Measurements from ENCODE around the gene ACOT11.
"Not testable (repeated sequence)": the region's sequence is repeated elsewhere in the genome, so short reads cannot be mapped to it uniquely, and the experiment has no call there.

The ACOT11 gene

DNA sequence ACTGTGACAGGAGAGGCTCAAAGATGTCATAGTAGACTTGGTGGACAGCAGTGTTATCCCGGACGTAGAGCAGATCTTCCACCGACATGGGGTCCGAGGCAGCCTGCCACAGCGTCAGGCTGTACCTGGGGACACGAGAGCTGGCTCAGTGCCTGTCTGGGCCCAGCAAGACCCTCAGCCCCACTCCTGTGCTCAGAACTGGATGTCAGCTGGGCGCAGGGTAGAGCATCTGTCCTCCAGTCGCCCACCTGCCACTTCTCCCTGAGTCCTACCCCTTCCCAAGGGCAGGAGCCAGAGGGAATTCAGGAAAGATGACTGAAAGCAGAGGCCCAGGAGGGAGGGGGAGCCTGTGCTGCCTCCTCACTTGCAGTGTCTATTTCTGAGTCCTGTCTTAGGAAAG lies 63.6 kb downstream of the ACOT11 start:
- DNase-seq: no peak

DNA sequence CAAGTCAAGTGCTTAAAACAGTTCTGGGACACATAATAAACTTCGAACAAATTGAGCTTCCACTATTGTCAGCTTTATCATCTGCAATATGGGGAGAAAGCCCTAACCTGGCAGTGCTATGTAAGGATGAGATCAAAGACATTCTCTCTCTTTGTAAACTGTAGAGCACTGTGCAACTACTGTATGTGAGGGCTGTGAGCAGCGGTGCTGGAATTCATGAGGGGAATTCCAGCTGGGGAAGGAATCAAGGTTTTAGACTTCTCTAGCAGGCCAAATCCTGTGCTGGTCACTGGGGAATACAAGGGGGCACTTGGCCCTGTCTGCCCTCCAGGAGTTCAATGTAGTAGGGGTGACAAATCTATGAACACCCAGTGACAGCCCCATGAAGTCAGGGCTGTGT lies 66.0 kb downstream of the ACOT11 start:
- DNase-seq: no peak

- DNase-seq: no peak
Observed at GRCh38 chr1:54614563-54614962, 66.5 kb downstream of the ACOT11 start.

DNA sequence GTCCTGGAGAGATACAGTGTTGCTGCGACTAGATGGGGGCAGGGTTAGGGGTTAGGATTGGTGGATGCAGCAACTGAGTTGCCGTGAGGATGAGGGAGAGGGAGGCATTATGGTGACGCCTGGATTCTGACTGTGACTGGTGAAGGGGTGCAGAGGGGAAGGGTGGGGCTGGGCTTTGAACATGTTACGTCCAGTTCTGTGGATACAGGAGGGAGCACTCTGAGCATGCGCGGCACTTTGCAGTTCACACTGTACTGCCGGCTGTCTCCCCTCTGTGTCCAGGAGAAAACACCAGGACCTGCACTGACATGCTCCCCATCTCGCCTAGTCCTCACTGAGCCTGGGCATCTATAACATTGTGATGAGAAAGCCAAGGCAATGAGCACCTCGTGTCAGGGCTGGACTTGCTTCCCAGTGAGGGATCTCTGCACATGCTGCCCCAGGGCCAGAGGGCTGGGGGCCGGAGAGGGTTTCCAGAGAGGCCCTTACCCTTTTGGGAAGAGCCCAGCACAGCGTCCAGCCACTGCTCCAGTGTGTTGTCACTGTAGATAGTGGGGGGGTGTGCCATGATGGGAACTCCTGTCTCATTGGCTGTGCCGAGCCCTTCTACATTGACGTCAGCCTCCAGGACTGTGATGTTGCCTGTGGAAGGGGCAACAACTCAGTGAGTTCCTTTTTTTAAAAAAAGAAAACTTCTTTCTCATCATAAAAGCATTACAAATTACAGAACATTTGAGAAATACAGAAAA lies 67.7 kb downstream of the ACOT11 start:
- no peak for DNase-seq

DNA sequence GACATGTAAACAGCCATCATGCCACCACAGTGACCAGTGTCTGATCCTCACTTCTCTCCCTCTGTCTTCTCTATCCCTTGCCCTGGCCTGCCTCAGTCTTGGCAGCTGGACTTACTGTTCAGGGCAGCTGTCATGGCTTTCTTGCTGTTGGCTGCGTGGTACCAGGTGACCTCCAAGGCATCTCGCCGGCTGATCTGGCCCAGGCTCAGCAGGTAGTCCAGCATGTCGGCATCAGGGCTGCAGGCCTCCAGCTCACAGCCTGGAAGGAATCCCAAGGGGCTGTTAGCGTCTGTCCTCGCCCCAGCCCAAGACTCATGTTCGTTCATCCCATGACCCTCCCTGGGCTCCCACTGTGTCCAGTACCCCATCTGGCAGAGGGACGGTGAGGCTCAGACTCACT lies 71.7 kb downstream of the ACOT11 start:
- DNase-seq: no peak

DNA sequence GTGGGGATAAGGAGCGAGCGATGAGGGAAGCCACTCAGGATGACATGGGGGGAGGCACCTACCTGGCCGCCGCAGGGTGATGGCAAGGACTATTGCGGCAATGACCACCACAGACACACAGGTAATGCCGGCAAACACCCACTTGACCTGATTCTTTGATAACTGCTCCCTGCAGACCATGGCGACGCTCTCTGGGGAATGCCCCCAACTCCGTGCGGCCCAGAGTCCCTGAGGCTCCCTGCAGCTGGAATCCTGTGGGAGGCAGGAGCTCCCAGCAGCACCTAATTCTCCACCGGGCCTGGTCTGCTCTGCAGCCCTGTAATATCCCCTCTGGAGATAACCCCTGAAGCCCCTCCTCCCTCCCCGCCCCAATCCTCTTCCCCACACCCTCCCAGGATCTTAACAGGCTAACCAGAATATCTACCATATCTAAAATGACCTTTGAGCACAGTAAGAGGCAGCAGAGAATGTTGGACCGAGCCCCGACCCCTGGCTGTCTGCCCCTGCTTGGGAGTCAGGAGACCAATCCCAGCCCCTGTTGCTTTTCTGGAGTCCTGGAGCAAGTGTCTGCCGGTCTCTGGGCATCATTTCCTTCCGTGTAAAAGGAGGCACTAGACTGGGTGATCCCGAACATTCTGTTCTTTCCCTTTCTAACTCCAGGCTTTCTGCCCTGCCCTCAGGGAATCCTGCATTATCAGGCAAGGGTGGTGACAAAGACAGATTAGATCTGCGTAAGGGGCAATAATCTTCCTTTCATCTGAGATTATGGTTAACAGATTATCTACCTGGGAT lies 75.4 kb downstream of the ACOT11 start, which contains the start of gene FAM151A:
TSS of gene FAM151A (minus strand) at position 310 of the 792 bp plus-strand sequence. CDS start at position 180, 130 bp downstream.
- no peak for DNase-seq

- DNase-seq: no peak
Observed at GRCh38 chr1:54624466-54625464, 76.7 kb downstream of the ACOT11 start.

DNA sequence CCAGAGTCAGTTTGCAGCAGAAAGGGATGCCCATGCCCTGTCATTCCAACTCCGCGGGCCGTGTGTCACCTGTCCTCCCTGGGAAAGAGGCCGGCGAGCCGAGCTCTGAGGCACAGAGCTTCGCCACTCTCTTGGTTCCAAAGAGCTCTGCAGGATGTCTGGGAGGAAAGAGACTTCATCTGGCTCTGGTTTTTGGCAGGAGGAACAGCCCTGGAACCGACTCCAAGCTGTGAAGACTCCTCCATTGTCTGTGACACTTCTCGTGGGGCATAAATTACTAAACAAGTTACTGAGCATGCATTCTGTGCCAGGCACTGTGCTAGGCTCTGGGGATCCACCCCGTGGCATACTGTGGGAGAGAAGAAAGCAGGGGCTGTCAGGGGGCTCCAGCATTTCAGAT lies 79.2 kb downstream of the ACOT11 start:
- no peak for DNase-seq

DNA sequence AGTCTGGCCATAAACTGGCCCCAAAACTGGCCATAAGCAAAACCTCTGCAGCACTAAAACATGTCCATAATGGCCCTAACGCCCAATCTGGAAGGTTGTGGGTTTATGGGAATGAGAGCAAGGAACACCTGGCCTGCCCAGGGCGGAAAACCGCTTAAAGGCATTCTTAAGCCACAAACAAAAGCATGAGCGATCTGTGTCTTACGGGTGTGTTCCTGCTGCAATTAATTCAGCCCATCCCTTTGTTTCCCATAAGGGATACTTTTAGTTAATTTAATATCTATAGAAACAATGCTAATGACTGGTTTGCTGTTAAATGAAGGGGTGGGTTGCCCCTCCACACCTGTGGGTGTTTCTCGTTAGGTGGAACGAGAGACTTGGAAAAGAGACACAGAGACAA lies 87.8 kb downstream of the ACOT11 start:
- not testable (repeated sequence) for DNase-seq

- not testable (repeated sequence) for DNase-seq
Observed at GRCh38 chr1:54636461-54637446, 88.7 kb downstream of the ACOT11 start.

GRCh38 chr1:54640361-54640760 lies 92.3 kb downstream of the ACOT11 start:
- DNase-seq: no peak

DNA sequence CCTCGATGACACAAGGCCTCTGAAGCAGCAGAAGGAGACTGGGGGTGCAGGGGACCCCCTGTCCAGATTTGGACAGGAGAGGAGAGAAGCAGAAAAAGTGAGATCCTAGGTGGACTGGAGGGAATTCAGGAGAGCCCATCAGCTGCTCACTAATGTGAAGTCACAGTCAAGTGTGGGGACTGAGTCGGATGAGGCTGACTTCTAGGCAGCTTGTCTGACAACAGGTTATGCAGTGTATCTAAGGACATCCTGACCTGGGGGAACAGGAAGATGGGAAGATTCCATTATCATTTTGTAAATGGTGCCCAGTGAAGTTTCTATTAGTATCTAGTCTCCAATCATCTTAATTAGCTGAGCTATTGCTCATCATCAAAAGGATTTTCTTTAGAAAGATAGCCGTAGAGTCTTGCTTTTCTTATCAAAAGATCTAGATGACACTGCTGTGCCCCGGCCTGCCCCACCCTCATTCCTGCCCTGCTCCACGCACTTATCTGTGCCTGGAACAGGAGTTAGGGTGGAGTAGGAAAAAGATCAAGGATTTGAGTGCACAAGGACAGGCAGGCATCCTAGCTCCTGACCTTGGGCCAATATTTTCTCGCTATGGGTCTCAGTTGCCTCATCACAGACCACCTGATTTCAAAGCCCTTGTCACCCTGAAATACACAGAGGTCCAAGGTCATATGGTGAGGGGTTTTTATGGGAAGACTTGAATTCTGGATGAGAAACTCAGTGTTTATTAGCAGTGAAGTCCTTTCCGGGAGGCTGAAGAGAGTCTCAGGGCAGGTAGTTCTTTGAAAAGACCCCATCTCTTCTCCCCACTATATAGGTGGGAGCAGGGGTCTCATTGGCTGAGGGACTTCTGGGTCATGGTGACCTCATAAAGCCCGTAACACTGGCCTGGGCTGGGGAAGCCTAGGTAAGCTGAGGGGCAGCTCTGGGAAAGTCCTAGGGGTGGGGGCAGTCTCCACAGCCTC lies 93.1 kb downstream of the ACOT11 start, which contains the start of gene MROH7:
TSS of gene MROH7 (plus strand) at position 924 of the 974 bp plus-strand sequence. CDS start 11,141 bp downstream, outside the sequence.
- no peak for DNase-seq

GRCh38 chr1:54643736-54644135 lies 95.7 kb downstream of the ACOT11 start:
- DNase-seq: no peak

DNA sequence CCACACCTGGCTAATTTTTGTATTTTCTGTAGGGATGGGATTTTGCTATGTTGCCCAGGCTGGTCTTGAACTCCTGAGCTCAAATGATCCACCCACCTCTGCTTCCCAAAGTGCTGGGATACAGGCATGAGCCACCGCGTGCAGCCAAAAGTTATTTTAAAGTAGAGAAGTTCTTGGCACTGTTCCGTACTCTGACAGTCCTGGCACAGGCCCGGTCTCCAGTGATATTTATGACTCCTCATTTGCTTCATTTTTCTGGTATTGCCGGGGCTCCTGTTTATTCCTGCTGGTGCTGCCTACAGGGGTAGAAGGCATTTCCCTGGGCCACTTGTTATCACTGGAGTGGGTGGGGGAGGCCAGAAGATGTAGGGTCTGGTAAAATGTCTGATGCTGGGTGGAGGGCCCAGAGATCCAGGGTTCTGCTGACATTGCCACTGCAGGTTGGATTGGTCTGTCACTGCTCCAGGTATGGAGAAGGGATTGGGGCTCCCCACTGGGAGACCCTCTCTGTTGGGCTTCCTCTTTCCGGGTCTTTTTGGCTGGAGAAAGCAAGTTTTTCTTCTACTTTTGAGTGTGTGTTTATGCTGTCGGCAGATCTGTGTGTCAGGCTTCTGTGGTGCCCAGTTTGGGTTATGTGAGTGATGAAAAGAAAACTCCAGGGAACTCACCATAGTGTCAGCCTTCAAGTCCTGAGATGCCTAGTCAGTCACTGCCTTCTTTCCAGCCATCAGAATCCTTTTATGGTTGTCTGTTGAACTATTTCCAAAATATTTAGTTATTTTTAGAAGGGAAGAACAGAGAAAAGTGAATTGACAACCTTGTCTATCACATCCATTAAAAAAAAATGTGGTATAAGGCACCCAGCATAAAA lies 98.0 kb downstream of the ACOT11 start:
- no peak for DNase-seq

DNA sequence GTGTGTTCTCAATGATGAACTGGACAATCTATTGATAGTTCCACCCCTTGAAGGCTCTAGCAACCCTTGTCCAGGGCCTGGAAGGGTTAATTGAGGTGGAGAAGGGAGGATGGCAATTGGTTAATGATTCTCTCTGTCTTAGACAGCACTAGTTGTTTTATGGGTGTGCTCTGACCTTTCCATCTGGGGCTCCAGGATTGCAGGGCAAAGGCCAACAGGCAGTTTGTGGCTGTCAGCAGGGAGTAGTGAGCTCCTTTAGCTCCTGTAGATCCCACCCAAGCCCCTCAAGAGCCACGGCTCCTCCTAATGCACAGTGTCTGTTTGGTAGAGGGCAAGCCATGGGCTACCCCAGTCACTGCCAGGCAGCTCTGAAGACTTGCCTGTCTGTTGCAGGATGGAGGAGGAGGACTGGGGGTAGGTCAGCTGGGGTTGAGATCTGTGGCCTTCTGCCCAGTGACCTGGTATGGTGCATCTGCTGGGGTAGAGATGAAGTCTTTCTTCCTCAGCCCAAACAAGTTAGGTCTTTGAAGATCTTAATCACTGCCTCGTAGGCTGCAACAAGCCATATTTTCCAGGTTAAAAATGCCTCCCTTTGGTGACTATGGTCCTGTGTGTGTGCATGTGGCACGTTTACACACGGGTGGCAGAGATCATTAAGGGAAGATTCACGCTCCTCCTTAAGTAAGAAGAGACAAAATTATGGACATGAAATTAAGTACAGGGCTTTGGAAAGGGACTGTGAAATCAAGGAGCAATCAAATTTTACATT lies 101.3 kb downstream of the ACOT11 start:
- DNase-seq: no peak

DNA sequence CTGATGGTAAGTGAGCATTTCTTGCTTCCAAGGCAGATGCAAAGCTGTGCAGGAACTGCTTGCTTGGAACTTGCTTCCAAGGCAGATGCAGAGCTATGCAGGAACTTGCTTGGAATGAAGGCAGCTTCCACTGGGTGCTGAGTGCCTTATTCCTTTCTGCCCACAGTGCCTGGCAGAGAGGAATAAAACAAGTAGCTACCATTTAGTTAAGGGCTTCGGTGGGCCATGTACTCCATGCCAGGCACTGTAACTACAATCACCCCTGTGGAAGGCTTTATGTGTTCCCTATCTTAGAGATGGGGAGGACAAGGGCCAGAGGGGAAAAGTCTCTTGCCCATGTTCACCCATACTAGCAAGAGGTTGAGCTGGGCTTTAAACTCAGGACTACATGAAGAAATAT lies 101.9 kb downstream of the ACOT11 start:
- DNase-seq: no peak

GRCh38 chr1:54650417-54650816 lies 102.4 kb downstream of the ACOT11 start:
- no peak for DNase-seq

DNA sequence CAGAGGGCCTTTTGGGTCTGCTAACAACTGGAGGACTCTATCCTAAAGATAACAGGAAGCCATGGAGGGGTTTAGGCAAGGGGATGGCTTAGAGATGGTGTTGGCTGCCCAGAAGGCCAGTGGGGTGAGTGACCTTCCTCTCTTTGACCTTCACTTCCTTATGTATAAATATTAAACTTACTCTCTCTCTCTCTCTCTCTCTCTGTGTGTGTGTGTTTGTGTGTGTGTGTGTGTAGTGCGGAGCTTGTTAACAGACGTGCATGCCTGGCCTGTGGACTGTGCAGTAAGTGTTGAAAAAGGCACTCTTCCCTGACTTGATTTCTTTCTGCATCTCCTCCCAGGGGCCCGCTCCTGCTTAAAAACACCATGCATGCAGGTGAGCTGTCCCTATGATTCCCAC lies 103.6 kb downstream of the ACOT11 start:
- no peak for DNase-seq
